Measurements from ENCODE around the gene CDK16.
A peak's percentile ranks its signal among the peaks of the same experiment; 100 is the strongest.

The CDK16 gene

DNA sequence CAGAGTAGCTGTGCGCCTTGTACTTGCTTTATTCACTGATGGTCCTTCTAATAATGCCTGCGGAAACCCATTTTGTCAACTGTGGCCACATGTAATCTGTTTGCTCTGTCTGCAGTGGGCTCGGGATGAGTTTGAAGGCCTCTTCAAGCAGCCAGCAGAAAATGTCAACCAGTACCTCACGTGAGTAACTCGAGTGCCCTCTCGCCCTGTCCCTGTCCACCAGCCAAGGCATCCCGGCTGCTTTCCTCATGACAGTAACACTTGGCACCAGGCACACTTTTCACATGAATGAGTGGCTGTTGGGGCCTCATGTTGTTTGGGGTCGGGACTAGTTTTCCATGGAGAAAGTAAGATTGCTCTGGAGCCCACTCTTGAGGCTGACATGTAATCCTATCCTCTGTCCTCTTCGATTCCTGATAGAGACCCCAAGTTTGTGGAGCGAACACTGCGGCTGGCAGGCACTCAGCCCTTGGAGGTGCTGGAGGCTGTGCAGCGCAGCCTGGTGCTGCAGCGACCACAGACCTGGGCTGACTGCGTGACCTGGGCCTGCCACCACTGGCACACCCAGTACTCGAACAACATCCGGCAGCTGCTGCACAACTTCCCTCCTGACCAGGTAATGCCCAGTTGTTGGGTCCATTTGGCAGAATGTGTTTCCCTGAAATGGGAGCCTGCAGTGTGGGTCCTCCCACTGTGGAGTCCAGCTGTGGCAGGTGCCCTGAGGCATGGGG, 8.8 kb upstream of the CDK16 start:
- no peak for DNase-seq (ENCODE audit: low spot score)

DNA sequence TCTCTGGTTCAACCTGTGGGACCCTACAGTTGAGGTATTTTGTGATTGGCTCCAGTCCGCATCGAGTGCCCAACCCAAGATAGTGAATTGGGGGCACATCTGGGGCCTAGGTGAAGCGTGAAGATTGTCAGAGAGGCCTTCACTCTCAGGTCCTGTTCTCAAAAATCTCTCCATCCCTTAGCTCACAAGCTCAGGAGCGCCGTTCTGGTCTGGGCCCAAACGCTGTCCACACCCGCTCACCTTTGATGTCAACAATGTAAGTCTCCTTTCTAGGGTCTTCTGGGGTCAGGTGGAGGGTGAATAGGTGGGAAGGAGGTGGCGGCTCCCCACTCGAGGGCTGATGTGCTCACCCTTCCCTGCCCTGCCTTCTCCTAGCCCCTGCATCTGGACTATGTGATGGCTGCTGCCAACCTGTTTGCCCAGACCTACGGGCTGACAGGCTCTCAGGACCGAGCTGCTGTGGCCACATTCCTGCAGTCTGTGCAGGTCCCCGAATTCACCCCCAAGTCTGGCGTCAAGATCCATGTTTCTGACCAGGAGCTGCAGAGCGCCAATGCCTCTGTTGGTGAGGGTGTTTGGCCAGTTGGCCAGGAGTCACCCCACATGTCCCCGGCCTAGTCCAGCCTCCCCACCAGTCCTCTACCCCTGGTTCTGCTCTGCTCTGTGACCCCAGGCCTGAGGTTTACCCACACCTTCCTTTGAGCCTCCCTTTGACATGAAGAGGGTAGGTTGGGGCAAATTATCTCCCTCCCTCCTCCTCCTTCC, 7.6 kb upstream of the CDK16 start:
- DNase-seq (ENCODE audit: low spot score) = no peak

DNA sequence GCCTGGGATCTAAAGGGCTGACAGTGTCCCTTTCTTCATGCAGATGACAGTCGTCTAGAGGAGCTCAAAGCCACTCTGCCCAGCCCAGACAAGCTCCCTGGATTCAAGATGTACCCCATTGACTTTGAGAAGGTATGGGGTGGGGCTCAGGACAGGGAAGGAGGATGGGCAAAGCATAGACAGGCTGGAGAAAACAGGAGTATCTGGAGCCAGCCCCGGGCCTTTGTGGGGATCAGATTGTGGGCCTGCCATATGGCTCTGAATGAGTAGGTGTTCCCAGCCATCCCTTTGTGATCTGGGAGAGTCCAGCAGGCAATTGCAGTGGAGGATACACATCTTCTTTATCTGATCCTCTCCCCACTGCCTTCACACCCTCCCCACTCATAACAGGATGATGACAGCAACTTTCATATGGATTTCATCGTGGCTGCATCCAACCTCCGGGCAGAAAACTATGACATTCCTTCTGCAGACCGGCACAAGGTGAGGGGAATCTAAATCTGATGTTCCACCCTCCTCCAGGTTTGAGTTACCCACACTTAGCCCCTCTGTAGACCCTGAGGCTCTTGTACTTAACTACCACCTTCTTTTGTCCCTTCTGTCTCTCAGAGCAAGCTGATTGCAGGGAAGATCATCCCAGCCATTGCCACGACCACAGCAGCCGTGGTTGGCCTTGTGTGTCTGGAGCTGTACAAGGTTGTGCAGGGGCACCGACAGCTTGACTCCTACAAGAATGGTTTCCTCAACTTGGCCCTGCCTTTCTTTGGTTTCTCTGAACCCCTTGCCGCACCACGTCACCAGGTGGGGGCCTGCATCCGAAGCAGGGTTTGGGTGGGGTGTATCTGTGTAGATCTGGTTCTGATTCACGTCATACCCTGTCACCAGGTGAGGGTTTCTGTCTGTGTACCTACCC, 5.8 kb upstream of the CDK16 start:
- no peak for DNase-seq (ENCODE audit: low spot score)

GRCh38 chrX:47214435-47215077, 3.9 kb upstream of the CDK16 start:
- no peak for DNase-seq (ENCODE audit: low spot score)

- DNase-seq (ENCODE audit: low spot score) = no peak
These were observed 3.1 kb upstream of the CDK16 start for GRCh38 chrX:47215291-47215900.

GRCh38 chrX:47216393-47216925, 2.0 kb upstream of the CDK16 start:
- DNase-seq (ENCODE audit: low spot score) = no peak

DNA sequence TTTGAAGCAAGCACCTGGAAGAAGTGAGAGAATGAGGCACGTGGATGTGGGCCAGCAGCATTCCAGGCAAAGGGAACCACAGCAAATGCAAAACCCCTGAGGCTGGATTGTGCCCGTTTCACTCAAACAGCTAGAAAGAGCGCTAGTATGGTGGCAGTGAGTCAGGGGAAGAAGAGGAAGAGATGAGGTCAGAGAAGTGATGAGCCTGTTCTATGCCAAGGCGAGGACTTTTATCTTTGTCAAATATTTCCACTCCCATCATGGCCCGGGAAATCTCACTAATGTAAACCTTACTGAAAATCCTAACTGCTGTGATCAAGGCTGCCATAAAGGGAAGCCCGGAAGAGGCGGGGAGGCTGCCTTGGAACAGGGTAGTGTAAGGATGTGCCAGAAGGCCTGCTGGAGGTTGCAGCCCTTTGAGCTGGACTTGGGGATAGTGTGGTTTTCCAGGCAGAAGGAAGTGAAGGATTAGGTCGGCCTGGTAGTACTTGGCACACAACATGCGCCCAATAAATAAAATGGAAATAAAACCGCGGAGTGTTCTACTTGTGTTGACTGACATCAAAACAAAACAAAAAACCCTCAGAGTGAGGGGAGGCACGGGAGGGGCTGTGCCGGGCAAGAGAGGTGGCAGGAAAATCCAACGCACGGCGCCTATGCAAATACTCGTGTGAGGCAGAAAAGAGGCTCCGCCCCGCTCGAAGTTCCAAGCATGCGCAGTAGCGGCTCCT, 1.2 kb upstream of the CDK16 start:
- DNase-seq (ENCODE audit: low spot score) = no peak

GRCh38 chrX:47217852-47218279, 615 bp upstream of the CDK16 start:
- peak; percentile 92 for DNase-seq (ENCODE audit: low spot score)

DNA sequence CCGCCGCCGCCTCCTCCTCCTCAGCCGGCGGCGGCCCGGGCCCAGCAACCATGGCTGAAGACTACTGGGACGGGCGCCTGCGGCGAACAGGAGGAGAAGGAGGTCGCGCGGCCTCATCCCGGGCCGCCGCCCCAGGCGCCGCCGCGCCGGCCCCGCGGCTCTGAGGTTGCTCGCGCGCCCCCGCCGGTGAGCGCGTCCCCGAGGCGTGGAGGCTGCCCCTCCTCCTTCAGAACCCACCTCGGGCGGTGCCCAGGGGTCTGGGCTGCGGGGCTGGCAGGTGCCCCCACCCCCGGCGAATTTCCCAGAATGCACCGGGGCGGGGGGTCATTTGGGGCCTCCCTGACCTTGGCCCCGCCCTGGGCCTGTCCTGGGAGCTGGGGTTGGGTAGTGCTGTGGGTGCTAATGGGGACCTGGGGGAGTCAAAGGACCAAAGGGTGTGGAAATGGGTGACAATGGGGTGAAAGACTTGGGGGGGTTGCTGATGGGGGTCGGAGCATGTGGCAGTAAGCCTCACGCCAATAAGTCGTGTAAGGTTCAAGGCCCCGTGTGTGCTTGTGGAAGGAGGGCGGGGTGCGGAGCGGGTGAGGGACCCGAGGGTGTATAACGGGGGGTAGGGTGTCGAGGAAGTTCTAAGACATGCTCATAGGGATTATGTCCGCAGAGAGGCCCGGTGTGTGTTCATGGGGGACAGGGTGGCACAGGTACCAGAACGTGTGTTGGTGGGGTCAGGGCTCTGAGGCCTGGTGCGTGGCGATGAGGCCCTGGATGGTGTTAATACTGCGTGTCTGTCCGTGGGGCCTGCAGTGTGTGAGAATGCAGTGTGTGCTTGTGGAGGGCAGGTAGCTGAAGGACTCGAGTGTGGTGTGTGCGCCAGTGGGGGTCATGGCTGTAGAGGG, 687 bp downstream of the CDK16 start:
- DNase-seq (ENCODE audit: low spot score) = no peak

- no peak for DNase-seq (ENCODE audit: low spot score)
These were observed 3.3 kb downstream of the CDK16 start for GRCh38 chrX:47221756-47222155.

GRCh38 chrX:47222751-47223350, 4.4 kb downstream of the CDK16 start:
- no peak for DNase-seq (ENCODE audit: low spot score)

- no peak for DNase-seq (ENCODE audit: low spot score)
These were observed 5.2 kb downstream of the CDK16 start for GRCh38 chrX:47223476-47224250.

GRCh38 chrX:47224266-47224895, 5.9 kb downstream of the CDK16 start:
- no peak for DNase-seq (ENCODE audit: low spot score)

GRCh38 chrX:47224896-47225290, 6.4 kb downstream of the CDK16 start:
- no peak for DNase-seq (ENCODE audit: low spot score)

GRCh38 chrX:47226071-47226470, 7.6 kb downstream of the CDK16 start:
- no peak for DNase-seq (ENCODE audit: low spot score)

DNA sequence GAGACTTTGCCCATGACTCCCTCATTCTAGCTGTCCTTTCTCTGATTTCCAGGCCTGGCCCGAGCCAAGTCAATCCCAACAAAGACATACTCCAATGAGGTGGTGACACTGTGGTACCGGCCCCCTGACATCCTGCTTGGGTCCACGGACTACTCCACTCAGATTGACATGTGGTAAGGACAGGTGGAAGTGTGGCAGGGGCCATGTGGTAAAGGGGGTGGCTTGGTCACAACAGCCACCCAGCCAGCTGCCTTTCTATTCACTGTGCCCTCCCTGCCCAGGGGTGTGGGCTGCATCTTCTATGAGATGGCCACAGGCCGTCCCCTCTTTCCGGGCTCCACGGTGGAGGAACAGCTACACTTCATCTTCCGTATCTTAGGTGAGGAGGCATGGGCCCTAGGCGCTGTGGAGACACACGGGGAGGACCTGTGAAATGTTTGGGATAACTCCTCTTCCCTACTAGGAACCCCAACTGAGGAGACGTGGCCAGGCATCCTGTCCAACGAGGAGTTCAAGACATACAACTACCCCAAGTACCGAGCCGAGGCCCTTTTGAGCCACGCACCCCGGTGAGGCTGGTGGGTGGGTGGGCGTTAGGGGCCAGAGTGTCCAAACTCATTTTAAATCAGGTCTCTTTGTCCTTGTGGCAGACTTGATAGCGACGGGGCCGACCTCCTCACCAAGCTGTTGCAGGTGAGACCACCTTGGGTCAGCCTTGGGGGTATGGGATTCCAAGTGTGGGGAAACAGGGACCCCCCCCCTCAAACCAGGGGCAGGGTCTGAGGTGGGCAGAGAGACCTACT, 8.3 kb downstream of the CDK16 start:
- no peak for DNase-seq (ENCODE audit: low spot score)

- DNase-seq (ENCODE audit: low spot score) = no peak
These were observed 8.8 kb downstream of the CDK16 start for GRCh38 chrX:47227334-47227583.
